HG02840 (cell line): ENCODE measurements around the gene SSTR5.

Source experiments
- ATAC-seq: cut with Tn5 transposase; IDR thresholded peaks from one replicate; pipeline ENCODE4 v1.9.1; 2021; ENCODE audit warnings: mild to moderate bottlenecking, moderate library complexity, moderate number of reproducible peaks; ENCODE audit not compliant: unreplicated experiment, low FRiP score

SSTR5 gene

DNA sequence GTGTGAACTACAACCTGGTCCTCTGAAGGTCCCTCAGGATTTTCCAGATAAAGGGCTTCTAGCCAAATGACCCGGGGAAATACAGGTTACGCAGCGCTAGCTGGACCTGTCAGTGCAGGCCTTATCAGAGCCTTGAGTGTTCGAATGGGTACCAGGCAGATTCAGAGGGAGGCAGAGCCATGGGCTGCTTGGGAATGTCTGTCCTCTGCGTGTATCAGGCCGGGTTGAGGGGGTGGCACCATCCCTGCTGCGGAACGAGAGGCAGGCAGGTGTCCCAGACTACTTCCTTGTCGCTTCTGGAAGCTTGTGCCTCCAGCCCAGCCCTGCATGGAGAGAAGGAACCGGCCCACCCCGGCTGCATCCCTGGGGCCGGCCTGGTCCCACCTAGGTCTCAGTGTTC lies 33.6 kb upstream of the SSTR5 start:
- ATAC-seq, result no peak

DNA sequence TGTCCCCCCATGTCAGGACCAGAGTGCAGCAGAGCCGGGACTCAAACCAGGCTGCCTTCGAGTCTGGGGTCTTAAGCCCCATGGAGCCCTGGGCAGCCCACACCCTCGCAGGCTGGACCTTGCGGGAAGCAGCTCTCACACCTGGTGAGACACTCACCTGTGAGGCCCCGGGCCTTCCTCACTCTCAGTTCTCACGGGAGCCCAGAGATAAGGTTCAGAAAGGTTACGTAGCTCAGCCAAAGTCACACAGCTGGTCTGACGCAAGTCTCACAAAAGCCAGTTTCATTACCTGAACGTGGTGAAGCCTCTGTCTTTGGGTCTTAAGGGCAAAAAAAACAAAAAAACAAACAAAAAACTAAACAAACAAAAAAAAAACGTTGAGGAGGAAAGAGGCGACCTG lies 32.8 kb upstream of the SSTR5 start:
- ATAC-seq, result no peak

DNA sequence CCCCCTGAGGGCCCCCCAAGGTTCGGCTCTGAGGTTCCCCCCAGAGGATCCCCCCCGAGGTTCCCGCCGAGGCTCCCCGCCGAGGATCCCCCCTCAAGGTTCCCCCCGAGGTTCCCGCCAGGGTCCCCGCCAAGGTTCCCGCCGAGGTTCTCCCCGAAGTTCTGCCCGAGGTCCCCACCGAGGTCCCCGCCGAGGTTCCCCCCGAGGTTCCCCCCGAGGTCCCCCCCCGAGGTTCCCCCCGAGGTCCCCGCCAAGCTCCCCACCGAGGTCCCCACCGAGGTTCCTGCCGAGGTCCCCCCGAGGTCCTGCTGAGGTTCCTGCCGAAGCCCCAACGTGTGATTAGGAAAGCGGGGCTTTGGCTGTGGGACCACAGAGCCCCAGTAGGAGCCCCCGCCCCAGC lies 32.2 kb upstream of the SSTR5 start:
- ATAC-seq, result no peak

DNA sequence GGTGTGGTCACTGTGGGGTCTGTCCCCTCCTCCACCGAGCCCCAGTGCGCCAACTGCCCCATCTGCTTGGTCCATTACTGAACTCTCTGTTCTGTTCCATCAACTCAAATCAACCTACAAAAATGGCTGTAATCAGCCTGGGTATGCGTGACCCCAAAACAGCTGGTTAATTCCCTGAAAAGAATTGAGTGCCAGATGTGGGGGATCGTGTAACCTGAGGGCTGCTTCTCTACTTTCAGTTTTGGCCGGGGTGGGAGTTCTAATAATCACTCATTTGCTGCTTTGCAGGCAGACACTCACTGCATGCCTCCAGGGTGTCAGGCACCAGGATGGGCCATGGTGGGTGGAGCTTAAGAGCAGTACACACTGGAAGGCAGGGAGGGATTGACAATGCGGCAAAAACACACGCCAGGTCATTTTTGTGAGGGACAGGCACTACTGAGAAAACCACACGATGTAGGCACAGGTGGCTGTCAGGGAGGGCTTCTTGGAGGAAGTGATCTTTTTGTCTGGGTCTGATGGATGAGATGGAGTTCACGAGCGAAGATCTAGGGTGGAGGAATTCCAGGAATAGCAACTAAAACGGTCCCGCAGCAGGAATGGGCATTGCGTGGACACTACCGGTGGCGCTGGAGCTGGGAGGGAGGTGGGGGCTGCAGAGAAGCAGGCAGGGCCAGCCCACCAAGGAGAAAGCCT lies 30.4 kb upstream of the SSTR5 start:
- no peak for ATAC-seq

DNA sequence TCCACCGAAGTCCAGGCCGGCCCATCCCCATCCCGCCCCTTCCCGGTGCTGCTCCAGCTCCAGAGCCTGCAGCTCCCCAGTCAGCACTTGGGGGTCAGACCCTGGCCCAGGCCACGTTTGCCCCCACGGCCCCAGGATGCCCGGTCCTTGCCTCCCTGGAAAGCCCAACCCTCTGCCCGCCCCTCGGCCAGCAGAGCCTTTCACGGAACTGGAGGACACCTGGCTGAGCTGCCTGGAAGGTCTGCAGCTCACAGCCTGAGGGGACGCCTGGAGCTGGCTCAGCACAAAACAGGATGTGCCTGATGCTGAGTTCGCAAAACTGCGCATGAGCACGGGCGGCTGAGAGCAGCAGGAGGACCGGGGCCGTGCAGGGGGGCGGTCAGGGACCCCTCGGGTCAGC lies 29.7 kb upstream of the SSTR5 start:
- ATAC-seq, result no peak

DNA sequence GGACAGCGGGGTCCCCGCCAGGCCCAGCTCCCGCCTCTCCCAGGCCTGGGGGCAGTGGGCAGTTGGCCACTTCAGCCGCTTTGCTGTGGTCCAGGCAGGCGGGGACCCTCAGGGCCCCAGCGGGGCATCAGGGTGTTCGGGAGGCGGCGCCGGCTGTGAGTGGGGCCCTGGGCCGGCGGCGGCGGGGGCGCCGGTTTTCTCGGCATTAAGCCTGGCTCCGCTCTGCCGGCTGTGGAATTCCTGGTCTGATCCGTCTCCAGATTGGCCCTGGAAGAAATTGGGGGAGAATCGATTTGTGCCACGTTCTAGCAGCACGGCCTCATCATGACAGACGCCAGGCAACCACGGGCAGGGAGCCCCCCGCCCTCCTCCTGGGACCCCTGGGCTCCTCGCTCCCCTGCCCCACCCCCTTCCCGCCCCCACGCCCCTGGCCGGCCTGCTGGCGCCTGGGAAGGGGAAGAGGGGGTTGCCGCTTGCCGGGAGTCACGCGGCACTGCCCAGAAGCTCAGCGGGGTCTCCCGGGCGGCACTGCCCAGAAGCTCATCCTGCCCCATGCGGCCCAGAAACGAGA lies 28.6 kb upstream of the SSTR5 start:
- no peak for ATAC-seq

DNA sequence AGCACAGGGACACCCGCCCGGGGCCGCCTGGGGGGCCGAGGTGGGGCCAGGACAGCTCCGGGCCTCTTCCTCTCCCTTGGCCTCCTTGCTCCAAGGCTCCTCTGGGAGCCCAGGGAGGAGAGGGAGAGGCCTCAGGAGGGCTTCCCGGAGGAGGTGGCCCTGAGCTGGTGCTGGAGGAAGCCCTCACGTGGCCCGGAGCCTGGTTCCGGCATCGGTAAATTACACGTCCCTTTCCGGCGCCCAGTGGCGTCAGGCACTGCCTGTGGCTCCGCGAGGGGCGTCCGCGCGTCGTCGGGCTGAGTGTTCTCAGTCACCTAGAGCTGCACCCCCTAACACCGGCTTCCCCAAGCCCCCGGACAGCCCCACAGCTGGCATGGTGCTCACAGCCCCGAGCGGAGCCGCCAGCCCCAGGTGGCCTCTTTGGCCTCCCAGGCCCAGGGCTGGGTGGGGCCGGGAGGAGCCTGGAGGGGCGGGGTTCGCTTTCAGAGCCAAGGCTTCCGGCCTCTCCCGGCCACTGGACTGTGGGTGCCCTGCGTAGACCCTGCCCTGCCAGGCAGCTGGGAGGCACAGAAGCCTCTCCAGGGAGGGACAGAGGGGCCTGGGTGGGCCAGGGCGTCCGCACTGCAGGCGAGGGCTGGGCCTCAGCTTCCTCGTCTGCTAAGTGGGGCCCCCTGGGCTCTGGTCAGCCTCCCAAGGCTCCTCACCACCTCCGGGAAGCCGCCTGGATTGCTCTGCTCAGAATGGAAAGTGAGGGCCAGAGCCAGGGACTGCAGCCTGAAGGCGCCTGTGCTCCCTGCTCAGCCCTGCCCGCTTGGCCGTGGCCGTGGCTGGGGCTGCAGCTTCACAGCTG lies 27.9 kb upstream of the SSTR5 start:
- no peak for ATAC-seq

DNA sequence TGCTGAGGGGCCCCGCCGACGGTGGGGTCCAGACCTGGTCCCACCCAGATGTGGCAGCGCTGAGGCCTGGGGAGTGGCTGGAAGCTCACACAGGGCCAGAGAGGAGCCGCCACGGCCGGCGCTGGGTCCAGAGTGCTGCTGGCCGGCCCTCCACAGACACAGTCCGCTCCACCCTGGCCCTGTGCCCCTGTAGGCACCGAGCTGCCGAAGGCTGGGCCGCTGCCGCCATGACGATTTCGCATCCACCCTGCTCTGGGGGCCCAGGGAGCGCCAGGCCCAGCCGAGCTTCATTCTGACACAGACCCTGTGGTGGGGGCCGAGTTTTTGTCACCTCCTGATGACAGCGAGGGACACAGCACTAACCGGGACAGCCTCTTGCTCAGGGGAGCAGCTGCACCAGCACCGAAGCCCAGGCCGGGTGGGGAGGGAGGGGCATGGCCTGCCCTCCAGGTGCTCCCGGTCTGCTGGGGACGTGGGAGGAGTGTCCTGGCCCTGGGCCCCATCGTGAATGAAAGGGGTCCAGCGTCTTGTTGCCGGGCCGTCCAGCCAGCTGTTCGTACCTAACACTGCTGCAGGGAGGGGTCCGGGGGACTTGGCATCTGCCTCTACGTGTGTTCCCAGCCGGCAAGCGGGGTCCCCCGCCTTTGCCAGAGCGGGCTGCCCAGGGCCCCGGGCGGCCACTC lies 27.1 kb upstream of the SSTR5 start:
- no peak for ATAC-seq

DNA sequence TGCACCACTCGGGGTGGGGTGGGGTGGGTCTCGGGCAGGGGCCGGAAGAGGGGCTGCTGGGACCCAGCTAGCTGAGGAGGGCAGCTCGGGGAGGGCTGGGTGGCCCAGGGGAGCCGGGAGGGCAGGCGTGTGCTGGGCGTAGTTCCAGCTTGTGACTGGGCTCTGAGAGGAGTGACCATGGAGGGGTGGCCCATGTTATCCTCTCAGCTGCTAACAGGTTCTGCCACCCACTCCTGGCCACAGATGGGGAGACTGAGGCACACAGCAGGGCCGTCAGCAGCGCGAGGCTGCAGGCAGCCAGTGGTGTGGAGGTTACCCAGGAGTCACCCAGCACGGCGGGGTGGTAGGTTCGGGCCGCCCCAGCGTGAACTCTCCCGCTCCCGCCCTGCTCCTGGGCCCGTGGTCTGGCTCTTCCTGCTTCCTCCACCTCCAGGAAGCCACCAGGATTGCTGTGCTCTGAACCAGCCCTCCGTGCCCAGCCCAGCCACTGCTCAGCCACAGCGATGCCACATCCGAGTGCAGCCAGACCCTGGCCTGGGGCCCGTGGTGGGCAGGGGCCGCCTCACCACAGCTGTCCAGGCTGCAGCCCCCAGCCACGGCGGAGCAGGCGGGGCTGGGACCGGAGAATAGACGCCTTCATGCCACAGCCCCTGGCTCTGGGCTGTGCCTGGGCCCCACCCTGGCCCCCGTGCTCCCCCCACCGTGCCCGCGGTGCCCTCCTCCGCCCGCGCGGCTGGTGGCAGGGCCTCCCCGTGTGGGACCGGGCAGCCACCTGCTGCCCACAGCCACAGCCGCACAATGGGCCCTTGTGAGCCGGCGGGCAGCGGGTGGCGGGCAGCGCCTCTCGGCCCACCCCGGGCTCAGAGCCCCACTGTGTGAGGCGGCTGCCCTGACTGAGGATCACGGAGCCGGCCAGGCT lies 26.3 kb upstream of the SSTR5 start:
- no peak for ATAC-seq

DNA sequence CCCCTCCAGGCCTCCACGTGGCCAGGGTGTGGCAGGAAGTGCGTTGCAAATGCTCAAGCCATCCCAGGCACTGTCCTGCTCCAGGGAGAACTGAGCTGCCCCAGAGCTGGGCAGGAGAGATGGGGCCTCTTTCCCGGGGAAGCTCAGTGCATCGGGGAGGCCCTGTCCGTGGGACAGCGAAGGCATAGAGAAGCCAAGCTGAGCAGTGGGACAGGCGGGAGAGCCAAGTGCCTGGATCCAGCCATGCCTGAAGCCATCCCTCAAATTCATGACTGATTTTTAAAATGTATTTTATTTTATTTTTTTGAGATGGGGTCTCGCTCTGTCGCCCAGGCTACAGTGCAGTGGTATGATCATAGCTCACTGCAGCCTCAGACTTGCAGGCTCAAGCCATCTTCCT lies 25.4 kb upstream of the SSTR5 start:
- no peak for ATAC-seq

DNA sequence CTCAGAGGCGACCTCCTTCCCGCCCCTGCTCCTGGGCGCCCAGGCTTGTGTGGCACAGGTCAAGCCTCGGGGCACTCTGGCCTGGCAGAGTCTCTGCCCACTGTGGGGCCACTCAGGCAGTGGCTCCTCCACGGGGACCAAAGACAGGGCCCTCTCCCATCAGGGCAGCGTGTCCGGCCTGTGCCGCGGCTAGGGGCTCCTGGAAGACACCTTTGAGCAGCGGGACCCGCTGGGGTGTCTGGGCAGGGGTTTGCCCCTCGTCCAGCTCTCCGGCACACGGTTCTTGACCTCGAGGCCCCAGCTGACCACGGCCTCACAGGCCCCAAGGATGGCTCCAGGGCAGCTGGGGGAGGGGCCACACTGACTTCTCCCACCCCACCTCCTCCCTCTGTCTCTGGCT lies 24.7 kb upstream of the SSTR5 start:
- no peak for ATAC-seq

DNA sequence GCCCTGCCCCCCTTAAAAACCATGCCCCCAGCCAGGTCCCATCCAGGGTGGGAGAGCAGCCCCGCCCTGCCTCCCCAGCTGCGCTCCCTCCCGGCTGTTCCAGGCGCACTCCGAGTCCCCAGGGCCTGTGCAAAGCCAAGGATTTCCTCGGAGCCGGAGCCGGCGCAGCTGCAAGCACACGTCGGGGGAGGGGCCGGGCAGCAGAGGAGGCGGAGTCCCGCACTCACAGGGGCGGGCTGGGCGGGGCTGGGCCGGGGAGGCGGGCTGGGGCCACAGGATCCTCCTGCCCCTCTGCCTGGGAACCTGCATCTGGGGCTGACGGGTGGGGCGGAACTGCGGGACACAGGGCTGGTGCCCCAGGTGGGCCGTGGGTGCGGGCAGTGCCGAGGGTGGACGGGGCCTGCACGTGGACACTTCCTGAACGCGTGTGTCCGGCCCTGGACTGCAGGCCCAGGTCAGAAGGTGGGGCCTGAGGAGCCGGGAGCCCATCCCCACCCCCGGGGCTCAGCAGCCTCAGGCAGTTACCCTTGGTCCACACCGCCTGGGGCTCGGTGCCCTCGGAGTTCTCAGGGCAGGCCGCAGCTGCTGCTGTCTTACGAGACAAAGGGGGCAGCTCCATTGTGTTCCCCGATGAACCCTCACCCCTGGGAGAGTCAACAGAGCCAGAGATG lies 24.0 kb upstream of the SSTR5 start:
- ATAC-seq, result no peak

DNA sequence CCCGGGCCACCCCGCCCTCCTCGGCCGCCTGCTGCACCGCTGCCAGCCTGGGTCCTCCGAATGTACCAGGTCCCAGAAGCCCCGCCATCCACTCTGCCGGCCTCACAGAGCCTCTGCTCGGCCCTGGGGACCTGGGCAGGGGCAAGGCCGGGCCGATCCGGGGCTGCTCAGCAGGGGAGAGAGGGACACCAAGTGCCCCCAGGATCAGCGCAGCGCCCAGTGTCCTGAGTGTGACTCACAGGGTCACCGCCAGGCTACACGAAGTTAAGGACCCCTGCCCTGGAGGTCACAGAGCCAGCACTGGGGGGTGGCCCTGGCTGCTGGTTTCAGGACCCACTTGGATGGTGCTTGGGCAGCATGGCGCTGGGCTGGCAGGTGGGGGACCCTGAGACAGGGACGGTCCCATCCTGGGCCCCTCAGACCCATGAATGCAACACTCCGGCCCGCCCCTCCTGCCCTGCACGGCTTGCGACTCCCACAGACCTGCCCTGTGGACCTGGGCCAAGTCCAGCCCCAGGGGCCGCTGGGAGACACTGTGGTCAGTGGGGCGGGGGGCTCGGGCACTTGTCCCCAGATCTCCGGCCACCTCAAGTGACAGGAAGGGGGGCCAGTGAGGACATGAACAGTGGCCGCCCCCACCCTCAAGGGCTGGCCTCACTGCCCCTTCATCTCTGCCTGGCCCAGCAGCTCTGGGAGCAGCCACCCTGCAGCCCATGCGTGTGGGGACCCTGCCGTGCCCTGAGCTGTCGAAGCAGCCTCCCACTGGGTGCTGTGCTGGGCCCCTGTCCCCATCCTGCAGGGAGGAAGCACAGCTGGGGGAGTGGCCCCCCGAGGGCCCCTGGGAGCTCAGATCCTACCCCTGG lies 23.2 kb upstream of the SSTR5 start:
- no peak for ATAC-seq

DNA sequence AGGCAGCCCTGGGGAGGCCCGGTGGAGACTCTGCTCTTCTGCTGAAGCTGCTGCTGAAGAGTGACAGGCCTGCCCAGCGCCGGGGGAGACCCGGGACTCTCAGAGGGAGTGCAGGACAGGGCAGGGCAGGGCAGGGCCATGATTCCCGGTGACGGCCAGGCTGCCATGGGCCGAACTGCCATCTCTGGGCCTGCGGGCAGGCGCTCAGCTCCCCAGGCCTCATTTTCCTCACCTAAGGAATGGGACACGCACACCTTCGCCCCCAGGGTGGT lies 22.6 kb upstream of the SSTR5 start:
- no peak for ATAC-seq

DNA sequence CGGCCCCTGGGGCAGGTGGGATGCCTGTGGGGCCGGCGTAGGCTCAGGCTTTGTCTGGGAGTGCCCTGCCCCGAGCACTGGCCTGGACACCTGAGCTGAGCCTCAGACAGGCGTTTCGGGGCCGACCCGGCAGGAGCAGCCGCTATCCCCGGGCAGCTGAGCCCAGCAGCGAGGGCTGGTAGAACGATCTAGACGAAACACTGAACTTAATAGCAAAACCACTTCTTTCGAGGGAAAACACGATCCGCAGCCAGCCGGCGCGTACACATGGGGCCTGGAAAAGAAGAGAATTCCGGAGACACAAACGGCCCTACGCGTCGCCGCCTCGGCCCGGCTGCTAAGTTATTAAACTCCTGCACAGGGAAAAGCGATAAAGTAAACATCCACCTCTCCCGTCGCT lies 22.0 kb upstream of the SSTR5 start:
- ATAC-seq, result no peak

DNA sequence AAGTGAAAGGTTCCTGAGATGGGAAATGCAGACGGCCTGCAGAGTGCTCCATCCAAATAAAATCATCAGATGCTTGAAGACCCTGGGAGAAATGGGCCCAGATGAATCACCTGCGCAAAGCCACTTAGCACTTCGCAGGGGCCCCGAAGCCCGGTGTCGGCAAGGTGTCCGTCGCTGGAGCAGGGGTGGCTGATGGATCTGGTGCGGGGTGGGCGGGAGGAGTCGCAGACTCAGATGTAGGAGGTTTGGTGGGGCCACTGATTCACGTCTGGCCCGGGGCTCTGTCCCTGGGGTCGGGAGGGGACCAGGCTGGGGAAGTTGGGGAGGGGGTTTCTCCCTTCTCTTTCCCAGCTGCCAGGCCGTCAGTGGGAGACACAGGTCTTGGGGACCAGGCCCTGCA lies 21.6 kb upstream of the SSTR5 start:
- no peak for ATAC-seq

DNA sequence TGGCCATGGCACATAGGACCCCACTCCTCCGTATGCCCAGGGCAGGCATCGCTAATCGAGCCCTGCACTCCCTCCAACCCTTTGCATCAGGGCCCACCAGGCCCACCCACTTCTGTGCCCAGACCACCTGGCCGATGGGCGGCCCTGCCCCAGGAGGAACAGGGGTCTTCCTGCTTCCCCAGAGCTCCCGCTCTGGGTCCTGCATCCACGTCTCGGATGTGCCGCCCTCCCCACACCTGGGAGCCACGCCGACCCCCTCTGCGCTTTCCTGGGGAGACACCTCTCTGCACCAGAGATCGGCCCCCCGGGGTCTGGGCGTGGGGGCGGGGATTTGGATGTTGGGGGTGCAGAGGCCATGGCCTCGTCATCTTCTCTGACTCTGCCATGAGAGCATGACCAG lies 21.1 kb upstream of the SSTR5 start:
- no peak for ATAC-seq

DNA sequence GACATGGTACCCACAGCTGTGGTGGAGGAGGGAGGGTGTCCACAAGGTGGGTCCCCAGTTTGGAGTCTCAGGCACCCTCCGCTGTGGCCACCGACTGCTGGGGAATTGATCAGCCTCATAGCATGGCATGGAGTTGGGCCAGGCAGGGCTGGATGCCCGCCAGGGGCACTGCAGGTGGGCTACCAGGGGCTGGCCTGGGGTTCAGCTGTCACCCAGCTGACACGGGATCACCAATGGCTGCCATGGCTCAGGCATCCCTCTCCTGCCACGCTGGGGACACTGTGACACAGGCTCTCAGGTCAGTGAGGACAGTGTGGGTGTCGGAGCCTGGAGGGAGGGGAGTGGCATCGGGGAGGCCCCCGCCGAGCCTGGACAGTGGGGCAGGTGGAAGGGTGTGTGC lies 19.8 kb upstream of the SSTR5 start:
- no peak for ATAC-seq

DNA sequence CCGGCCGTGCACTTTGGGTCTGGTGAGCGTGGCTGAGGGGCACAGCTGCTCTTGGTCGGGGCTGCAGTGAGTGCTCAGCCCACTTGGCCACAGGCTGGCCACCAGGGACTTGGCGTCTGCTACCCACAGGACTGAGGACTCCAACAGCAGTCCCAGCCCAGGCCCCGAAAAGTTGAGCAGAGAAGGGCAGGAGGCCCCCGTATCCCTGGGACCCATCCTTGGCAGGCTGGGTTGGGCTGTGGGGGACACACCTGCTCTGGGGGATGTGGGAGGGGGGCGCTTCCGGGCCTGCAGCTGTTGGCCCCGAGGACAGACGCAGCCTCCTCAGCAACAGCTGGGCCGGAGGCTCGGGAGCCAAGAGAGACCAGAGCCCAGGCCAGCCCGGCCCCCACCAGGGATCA lies 19.4 kb upstream of the SSTR5 start:
- ATAC-seq, result no peak
